Omental fat pad (tissue), 4 donors: ENCODE measurements around the gene ZNF669. TPM values are rescaled to one million over a fixed set of nuclear protein-coding genes. Genes with fewer than 3 reads are reported as not detected.
A peak's percentile ranks its signal among the peaks of the same experiment; 100 is the strongest.
"Not testable (repeated sequence)": the region's sequence is repeated elsewhere in the genome, so short reads cannot be mapped to it uniquely, and the experiment has no call there.

Source experiments
- ATAC-seq: fragments of 150-250 bp; one replicate; pipeline ENCODE4 v1.9.1; 2016; ENCODE audit warnings: mild to moderate bottlenecking, moderate library complexity; ENCODE audit not compliant: low FRiP score
- DNase-seq: peaks from one replicate; pipeline ENCODE4 v3.0.0-alpha.2; 2019; ENCODE audit warnings: low spot score
- total RNA-seq, 4 donors: library from RNA; depleted of rRNA; stranded (reverse); fragments of >200 nt; gene quantifications; one replicate each; pipeline ENCODE4 v1.1.0, GENCODE V29; 2016
- TF ChIP-seq, protein P1 (sequence below), 3 donors: fragments of 450-650 bp; IDR thresholded peaks; one replicate each; pipeline ENCODE4 v1.5.1; 2016 to 2017; ENCODE audit warnings: antibody characterized with exemption in 3 of 3, mild to moderate bottlenecking in 3 of 3, moderate library complexity in 2 of 3

Gene ZNF669
- total RNA-seq, 4 donors from 2014 or later: 4.0 to 9.1 (median 6.3) TPM

DNA sequence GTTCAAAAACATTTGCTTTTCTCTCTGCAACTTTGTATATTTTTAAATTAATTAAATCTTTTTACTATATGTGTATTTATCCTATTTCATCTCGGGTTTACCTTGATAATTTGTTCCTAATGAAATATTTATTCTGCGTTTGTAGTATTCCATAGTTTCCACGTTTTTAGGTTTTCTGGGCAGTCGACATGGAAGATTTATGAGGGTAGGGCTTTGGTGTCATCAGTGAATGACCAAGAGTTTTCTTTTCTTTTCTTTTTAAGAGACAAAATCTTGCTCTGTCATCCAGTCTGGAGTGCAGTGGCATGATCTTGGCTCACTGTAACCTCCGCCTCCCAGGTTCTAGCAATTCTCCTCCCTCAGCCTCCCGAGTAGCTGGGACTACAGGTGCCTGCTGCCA lies 17.2 kb upstream of the ZNF669 start:
- TF ChIP-seq, protein P1, sequence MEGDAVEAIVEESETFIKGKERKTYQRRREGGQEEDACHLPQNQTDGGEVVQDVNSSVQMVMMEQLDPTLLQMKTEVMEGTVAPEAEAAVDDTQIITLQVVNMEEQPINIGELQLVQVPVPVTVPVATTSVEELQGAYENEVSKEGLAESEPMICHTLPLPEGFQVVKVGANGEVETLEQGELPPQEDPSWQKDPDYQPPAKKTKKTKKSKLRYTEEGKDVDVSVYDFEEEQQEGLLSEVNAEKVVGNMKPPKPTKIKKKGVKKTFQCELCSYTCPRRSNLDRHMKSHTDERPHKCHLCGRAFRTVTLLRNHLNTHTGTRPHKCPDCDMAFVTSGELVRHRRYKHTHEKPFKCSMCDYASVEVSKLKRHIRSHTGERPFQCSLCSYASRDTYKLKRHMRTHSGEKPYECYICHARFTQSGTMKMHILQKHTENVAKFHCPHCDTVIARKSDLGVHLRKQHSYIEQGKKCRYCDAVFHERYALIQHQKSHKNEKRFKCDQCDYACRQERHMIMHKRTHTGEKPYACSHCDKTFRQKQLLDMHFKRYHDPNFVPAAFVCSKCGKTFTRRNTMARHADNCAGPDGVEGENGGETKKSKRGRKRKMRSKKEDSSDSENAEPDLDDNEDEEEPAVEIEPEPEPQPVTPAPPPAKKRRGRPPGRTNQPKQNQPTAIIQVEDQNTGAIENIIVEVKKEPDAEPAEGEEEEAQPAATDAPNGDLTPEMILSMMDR (IDR thresholded peaks at IDR 0.05): no peak
- DNase-seq (no peak), ATAC-seq (no peak)

DNA sequence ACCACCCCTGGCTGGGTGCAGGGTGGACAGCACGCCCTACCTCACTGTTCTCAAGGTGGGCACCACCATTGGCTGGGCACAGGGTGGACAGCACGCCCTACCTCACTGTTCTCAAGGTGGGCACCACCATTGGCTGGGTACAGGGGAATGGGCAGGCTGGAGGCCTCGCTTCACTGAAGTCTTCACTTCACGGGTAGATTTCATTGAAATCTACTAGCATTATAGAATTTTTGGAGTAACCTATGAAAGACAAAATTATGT lies 16.2 kb upstream of the ZNF669 start:
- DNase-seq, ATAC-seq: not testable (repeated sequence)

DNA sequence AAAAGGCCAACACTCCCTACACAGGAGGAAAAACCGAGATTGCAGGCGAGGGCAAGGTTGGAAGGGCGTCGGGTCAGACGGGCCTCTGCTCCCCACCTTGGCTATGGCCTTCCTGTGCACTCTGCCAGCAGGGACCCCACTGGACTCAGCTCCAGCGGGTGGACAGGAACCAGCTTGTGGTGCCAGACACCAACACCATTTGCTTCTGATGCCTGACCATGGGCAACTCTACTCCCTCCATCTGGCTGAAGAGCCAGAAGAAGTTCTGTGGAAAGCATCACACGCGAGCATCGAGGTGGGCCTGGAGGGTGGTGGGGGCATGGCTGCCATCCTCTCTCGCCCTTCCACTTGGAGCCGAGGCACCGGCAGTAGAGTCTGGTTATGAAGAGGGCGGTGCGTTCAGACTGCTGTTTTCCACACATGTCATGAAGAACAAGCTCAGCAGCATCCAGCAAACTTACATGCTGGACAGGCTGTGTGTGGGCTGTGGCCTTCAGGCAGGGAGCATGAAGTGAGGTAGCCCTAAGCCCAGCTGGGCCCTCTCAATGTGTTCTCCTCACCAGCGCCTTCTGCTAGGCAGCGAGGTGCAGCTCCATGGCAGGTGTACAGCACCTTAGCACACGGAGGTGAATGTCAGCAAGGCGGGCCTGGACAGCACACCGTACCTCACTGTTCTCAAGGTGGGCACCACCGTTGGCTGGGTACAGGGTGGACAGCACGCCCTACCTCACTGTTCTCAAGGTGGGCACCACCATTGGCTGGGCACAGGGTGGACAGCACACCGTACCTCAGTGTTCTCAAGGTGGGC lies 15.6 kb upstream of the ZNF669 start:
- ATAC-seq: no peak
- TF ChIP-seq, protein P1 (IDR thresholded peaks at IDR 0.05): no peak
- DNase-seq: no peak

DNA sequence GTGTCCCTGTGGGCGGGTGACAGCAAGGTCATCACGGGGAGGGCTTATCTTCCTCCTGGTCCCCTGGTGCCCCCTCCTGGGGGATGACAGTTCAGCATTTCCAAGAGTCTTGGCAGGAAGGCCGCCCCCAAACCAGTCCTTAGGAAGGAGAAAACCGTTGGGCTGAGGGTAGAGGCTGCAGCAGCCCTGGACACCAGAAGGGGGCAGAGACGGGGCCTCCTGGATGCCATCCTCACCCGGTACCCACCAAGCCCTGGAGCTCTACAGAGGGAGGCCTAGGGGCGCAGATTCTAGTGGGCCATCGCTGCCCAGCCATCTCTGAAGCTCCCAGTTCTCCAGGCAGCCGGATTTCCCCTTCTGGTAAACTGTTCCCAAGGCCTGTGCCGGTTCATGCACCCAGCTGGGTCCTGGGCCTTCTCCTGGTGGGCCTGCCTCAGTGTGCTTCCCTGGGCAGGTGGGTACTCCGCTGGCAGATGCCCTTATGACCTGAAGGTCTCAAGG lies 14.8 kb upstream of the ZNF669 start:
- ATAC-seq: peak; percentile 44
- TF ChIP-seq, protein P1 (IDR thresholded peaks at IDR 0.05): no peak
- DNase-seq: no peak

DNA sequence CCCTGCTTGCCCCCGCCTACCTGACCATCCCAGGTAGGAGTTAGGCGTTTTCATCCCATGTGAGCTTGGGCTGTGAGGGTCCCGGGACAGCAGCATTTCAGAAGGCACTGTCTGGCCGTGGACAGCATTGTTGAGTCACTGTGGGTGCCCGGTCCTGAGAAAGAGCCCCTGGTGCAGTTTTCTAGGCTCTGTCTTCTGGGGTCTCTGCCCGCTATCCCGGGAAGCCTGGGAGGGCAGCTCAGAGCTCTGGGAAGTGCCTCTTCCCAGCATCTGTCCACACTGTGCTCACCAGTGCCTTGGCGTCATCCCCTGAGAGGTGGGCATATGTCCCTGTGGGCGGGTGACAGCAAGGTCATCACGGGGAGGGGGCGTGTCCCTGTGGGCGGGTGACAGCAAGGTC lies 11.4 kb upstream of the ZNF669 start:
- TF ChIP-seq, protein P1 (IDR thresholded peaks at IDR 0.05): no peak
- ATAC-seq (no peak), DNase-seq (no peak)

DNA sequence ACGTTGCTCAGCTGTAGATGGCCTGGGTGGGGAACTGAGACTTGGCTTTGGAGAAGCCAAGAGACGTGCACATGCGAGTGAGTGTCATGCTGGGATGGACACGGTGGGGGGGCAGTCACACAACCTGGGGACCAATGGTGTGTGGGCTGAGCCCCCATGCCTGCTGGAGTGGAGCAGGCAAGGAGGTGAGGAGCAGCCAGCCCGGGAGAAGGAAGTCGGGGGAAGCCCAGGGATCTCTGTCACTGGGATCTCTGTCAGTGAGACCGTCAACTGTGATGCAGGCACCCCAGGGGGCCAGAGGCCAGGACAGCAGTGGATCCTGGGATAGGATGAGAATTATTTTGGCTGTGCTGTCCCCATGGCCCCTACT lies 11.0 kb upstream of the ZNF669 start:
- TF ChIP-seq, protein P1 (IDR thresholded peaks at IDR 0.05): no peak
- no peak for DNase-seq
- ATAC-seq: no peak

DNA sequence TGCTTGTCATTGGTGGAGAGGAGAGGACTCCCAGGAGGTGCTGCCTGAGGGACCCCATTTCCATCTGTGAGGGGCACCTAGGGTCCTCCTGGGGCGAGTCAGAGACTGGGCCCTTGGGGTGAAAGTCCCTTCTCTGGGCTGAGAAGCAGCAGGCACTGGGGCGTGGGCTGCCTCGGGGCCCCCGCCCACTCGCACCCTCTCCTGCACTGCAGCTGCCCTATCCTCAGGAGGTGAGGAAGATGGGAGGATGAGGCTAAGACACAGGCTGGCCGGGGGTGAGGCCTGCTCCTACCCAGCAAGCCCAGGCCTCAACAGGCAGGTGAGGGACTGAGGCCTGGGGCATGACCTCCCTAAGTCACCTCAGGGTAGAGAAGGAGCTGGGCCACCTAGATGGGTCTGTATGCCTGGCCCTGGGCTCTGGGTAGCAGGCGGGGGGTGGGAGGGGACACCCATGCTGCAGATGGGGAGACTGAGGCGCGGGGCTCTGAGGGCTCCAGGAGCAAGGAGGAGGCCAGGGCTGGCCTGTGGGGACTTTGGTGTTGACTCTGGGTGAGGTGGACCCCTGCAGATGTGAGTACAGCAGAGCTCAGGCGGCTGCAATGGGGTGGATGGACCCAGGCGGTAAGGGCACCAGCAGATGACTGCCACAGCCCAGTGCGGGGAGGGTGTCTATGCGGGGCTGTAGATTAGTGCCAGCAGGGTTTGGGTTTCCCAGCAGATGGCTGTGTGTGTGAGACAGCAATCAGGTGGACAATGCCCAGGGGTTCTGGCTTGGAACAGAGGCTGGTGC lies 10.4 kb upstream of the ZNF669 start:
- no peak for DNase-seq
- TF ChIP-seq, protein P1 (IDR thresholded peaks at IDR 0.05): no peak
- ATAC-seq: no peak
